ENCODE results near the gene GRK6. TPM values are rescaled to one million over a fixed set of nuclear protein-coding genes. Genes with fewer than 3 reads are reported as not detected.

GRK6 gene
- polyA plus RNA-seq, 4 donors: 17.0 to 29.5 (median 24.4) TPM

DNA sequence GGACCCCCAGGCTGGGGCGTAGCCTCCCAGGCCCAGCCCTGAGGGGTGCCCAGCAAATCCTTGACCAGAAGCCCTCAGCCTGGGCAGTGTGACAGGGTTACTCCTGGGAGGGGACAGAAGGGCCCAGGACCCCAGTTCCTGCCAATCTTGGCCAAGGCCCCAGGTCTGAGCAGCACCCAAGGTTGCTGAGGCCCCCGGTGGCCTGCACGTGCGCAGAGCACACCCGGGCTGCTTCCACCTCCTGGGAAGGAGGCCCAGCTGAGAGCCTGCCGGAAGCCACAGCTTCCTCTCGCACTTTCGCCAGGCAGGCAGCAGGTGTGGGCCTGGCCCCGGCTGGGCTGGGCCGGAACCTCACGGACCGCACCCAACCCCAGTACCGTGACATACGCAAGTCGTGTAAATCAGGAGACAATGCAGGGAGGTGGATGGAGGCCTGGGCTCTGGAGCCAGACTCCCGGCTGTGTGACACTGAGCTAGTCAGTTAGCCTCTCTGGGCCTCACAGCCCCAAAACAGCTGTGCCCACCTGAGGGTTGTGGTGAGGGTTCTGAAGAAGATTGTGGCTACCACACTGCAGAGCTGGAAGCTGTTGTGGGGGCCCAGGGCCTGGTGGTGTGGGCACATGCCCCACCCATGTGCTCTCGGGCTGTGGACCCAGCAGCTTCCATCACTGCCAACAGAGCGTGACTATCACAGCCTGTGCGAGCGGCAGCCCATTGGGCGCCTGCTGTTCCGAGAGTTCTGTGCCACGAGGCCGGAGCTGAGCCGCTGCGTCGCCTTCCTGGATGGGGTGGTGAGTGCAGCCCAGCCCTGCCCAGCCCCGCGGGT is 5.1 kb downstream of the GRK6 start:
- Histone ChIP-seq H3K27ac (ENCODE audit: low read depth in 1 of 3, low read length in 2 of 3) (peak overlapping the region in 2 of 3 donors; percentile 34 to 65), H3K36me3 (ENCODE audit: control insufficient read depth in 3 of 3, insufficient read depth in 2 of 3, low read depth in 1 of 3, low read length in 3 of 3) (peaks cover 11 to 75% (median 11%) of the 10 kb centered on the region in 3 donors), H3K27me3 (ENCODE audit: control insufficient read depth in 3 of 3, insufficient read depth in 3 of 3, low read length in 3 of 3) (no peaks in the 10 kb centered on the region), H3K4me3 (ENCODE audit: low read depth in 1 of 3, low read length in 3 of 3) (no peak overlapping the region), H3K9me3 (ENCODE audit: control insufficient read depth in 2 of 2, insufficient read depth in 1 of 2, low read depth in 1 of 2, low read length in 1 of 2) (no peaks in the 10 kb centered on the region), H3K4me1 (ENCODE audit: control insufficient read depth in 3 of 3, insufficient read depth in 2 of 3, low read depth in 1 of 3, low read length in 2 of 3) (peaks cover 0 to 17% (median 13%) of the 10 kb centered on the region in 3 donors)
- DNase-seq: peak in 1 of 2 donors; percentile 49
- WGBS, 3 donors: 63 to 77% (median 71%) methylated on average over 29 of the region's 29 CpGs
- FAIRE-seq: no peak

DNA sequence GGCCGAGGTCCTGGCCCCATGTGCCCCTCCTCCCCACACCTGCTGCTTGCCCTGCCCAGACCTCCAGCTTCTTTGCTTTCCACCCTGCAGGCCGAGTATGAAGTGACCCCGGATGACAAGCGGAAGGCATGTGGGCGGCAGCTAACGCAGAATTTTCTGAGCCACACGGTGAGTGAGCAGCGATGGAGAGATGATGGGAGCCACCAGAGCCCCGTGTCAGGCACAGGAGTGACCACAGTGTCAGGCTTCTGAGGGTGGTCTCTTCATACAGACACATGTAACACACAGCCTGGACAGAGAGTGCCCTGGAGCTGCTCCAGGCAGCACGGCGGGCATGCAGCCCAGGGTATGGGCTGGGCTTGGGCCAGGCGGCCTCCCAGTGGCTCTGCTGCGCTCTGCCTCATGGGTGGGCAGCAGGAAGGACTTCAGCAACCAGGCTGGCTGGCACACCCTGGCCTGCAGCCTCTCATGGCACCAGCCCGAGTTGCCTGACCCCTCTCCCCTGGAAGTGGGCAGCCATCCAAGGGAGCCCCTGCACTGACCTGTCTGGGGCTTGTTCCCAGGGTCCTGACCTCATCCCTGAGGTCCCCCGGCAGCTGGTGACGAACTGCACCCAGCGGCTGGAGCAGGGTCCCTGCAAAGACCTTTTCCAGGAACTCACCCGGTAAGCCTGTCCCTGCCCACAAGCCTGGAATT is 5.8 kb downstream of the GRK6 start:
- Histone ChIP-seq H3K36me3 (ENCODE audit: control insufficient read depth in 3 of 3, insufficient read depth in 2 of 3, low read depth in 1 of 3, low read length in 3 of 3) (peaks cover 11 to 81% (median 13%) of the 10 kb centered on the region in 3 donors), H3K4me1 (ENCODE audit: control insufficient read depth in 3 of 3, insufficient read depth in 2 of 3, low read depth in 1 of 3, low read length in 2 of 3) (peaks cover 0 to 13% (median 12%) of the 10 kb centered on the region in 3 donors), H3K9me3 (ENCODE audit: control insufficient read depth in 2 of 2, insufficient read depth in 1 of 2, low read depth in 1 of 2, low read length in 1 of 2) (no peaks in the 10 kb centered on the region), H3K27ac (ENCODE audit: low read depth in 1 of 3, low read length in 2 of 3) (peak overlapping the region in 2 of 3 donors; percentile 16 to 34), H3K27me3 (ENCODE audit: control insufficient read depth in 3 of 3, insufficient read depth in 3 of 3, low read length in 3 of 3) (no peaks in the 10 kb centered on the region), H3K4me3 (ENCODE audit: low read depth in 1 of 3, low read length in 3 of 3) (no peak overlapping the region)
- DNase-seq (no peak), FAIRE-seq (no peak)
- WGBS, 3 donors: 75 to 84% (median 82%) methylated on average over 18 of the region's 18 CpGs

DNA sequence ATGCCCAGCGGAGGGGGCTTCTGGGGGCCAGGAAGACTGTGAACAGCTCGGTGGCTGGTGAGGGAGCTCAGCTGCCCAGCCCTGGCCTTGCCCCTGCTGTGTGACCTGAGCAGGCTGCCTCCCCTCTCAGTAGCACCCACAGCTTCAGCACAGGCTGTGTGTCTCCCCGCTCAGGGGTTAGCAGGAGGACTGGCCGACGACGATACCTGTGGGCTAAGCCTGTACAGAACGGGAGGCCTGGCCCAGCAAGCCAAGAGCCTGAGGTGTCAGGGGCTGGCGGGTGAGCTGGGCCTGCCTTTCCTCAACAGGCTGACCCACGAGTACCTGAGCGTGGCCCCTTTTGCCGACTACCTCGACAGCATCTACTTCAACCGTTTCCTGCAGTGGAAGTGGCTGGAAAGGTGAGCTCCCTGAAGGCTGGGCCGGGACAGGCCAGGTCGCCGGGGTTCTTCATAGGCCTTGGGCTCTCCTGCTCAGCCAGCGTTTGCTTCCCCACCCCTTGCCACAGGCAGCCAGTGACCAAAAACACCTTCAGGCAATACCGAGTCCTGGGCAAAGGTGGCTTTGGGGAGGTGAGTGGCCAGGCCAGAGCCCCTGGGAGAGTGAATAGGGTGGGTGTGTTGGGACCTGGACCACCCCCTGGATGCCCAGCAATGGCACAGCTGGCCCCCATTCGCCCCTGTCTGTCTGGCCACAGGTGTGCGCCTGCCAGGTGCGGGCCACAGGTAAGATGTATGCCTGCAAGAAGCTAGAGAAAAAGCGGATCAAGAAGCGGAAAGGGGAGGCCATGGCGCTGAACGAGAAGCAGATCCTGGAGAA is 6.6 kb downstream of the GRK6 start:
- Histone ChIP-seq H3K27me3 (ENCODE audit: control insufficient read depth in 3 of 3, insufficient read depth in 3 of 3, low read length in 3 of 3) (no peaks in the 10 kb centered on the region), H3K4me3 (ENCODE audit: low read depth in 1 of 3, low read length in 3 of 3) (no peak overlapping the region), H3K36me3 (ENCODE audit: control insufficient read depth in 3 of 3, insufficient read depth in 2 of 3, low read depth in 1 of 3, low read length in 3 of 3) (peaks cover 11 to 86% (median 13%) of the 10 kb centered on the region in 3 donors), H3K4me1 (ENCODE audit: control insufficient read depth in 3 of 3, insufficient read depth in 2 of 3, low read depth in 1 of 3, low read length in 2 of 3) (peaks cover 0 to 7% (median 4%) of the 10 kb centered on the region in 3 donors), H3K27ac (ENCODE audit: low read depth in 1 of 3, low read length in 2 of 3) (no peak overlapping the region), H3K9me3 (ENCODE audit: control insufficient read depth in 2 of 2, insufficient read depth in 1 of 2, low read depth in 1 of 2, low read length in 1 of 2) (no peaks in the 10 kb centered on the region)
- no peak for FAIRE-seq
- 93 to 97% (median 95%) methylated on average over 25 of the region's 25 CpGs for WGBS, 3 donors
- no peak for DNase-seq

DNA sequence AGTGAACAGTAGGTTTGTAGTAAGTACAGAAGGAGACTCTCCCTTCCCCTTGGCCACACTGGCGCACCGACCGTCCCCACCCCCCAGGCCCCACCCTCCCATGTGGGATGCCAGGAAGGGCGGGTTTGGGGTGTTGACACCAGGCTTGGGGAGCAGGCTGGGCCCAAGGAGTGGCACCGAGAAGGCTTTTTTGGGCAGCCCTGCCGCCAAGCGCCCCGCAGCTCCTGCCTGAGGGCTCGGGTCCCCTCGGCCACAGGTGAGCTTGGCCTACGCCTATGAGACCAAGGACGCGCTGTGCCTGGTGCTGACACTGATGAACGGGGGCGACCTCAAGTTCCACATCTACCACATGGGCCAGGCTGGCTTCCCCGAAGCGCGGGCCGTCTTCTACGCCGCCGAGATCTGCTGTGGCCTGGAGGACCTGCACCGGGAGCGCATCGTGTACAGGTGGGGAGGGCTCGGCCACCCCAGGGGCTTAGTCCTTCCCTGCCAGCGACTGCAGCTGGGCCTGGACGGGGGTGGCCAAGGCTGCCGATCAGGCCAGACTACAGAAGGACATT is 7.3 kb downstream of the GRK6 start:
- 92 to 96% (median 93%) methylated on average over 25 to 29 of the region's 29 CpGs for WGBS, 3 donors
- Histone ChIP-seq H3K4me1 (ENCODE audit: control insufficient read depth in 3 of 3, insufficient read depth in 2 of 3, low read depth in 1 of 3, low read length in 2 of 3) (peaks cover 0 to 3% (median 0%) of the 10 kb centered on the region in 3 donors), H3K36me3 (ENCODE audit: control insufficient read depth in 3 of 3, insufficient read depth in 2 of 3, low read depth in 1 of 3, low read length in 3 of 3) (peaks cover 13 to 91% (median 17%) of the 10 kb centered on the region in 3 donors), H3K4me3 (ENCODE audit: low read depth in 1 of 3, low read length in 3 of 3) (no peak overlapping the region), H3K27me3 (ENCODE audit: control insufficient read depth in 3 of 3, insufficient read depth in 3 of 3, low read length in 3 of 3) (no peaks in the 10 kb centered on the region), H3K27ac (ENCODE audit: low read depth in 1 of 3, low read length in 2 of 3) (no peak overlapping the region), H3K9me3 (ENCODE audit: control insufficient read depth in 2 of 2, insufficient read depth in 1 of 2, low read depth in 1 of 2, low read length in 1 of 2) (no peaks in the 10 kb centered on the region)
- DNase-seq: no peak
- FAIRE-seq: no peak

DNA sequence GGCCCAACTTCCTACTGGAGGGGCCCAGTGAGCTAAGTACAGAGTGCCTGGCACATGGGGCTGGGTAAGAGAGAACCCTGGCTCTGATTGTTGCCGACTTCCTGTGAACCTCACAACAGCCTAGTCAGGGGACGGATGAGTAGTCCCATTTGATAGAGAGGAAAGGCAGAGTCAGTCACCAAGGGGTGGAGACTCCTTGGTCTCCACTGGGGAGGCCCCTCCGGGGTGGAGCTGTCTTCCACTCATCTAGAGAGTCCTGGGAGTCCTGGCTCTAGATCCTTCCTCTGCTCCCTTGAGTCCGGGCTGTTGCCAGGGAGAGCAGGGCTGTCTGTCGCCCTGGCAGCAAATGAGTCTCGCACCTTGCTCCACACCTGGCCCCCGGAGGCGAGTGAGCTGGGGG is 8.0 kb downstream of the GRK6 start:
- peaks cover 13 to 91% (median 19%) of the 10 kb centered on the region in 3 donors for H3K36me3 ChIP-seq (ENCODE audit: control insufficient read depth in 3 of 3, insufficient read depth in 2 of 3, low read depth in 1 of 3, low read length in 3 of 3)
- no peaks in the 10 kb centered on the region for H3K4me1 ChIP-seq (ENCODE audit: control insufficient read depth in 3 of 3, insufficient read depth in 2 of 3, low read depth in 1 of 3, low read length in 2 of 3)
- FAIRE-seq: no peak
- no peaks in the 10 kb centered on the region for H3K9me3 ChIP-seq (ENCODE audit: control insufficient read depth in 2 of 2, insufficient read depth in 1 of 2, low read depth in 1 of 2, low read length in 1 of 2)
- H3K27ac ChIP-seq (ENCODE audit: low read depth in 1 of 3, low read length in 2 of 3): no peak overlapping the region
- H3K27me3 ChIP-seq (ENCODE audit: control insufficient read depth in 3 of 3, insufficient read depth in 3 of 3, low read length in 3 of 3): no peaks in the 10 kb centered on the region
- DNase-seq: no peak
- no peak overlapping the region for H3K4me3 ChIP-seq (ENCODE audit: low read depth in 1 of 3, low read length in 3 of 3)
- WGBS, 3 donors: 79 to 89% (median 86%) methylated on average over 8 of the region's 8 CpGs

DNA sequence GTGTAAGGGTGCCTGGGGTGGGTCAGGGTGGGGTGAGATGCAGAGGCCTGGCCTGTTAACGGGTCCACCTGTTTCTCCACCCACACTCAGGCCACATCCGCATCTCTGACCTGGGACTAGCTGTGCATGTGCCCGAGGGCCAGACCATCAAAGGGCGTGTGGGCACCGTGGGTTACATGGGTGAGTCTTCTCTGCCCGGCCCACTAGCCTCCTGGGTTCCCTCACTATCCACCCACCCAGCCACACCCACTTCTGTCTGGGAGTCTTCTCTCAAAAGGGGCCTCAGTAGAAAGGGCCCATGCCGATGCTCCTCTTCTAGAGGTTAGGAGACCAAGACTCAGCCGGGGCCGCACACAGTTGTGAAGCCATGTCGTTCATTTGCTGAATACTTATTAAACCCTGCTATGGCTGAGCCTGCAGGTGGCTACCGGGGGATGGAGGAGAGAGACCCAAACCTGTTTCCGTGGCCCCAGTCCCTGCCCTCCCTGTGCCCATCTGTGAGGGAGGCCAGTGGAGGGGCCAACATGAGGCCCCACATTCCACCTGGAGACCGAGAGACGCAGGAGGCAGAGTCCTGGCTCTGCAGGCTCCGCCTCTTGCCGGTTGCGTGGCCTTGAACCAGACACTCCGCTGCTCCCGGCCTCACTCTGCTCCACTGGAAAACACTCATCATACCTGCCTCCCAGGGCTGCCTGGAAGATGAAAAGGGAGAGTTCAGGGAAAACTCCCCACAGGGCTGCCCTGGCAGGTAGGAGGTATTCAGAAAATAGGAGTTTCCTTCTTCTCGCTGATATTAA is 8.7 kb downstream of the GRK6 start:
- 90 to 92% (median 91%) methylated on average over 19 to 20 of the region's 20 CpGs for WGBS, 3 donors
- H3K36me3 ChIP-seq (ENCODE audit: control insufficient read depth in 3 of 3, insufficient read depth in 2 of 3, low read depth in 1 of 3, low read length in 3 of 3): peaks cover 13 to 85% (median 19%) of the 10 kb centered on the region in 3 donors
- H3K4me3 ChIP-seq (ENCODE audit: low read depth in 1 of 3, low read length in 3 of 3): no peak overlapping the region
- H3K4me1 ChIP-seq (ENCODE audit: control insufficient read depth in 3 of 3, insufficient read depth in 2 of 3, low read depth in 1 of 3, low read length in 2 of 3): no peaks in the 10 kb centered on the region
- FAIRE-seq: no peak
- H3K9me3 ChIP-seq (ENCODE audit: control insufficient read depth in 2 of 2, insufficient read depth in 1 of 2, low read depth in 1 of 2, low read length in 1 of 2): no peaks in the 10 kb centered on the region
- H3K27me3 ChIP-seq (ENCODE audit: control insufficient read depth in 3 of 3, insufficient read depth in 3 of 3, low read length in 3 of 3): no peaks in the 10 kb centered on the region
- no peak for DNase-seq
- H3K27ac ChIP-seq (ENCODE audit: low read depth in 1 of 3, low read length in 2 of 3): no peak overlapping the region

DNA sequence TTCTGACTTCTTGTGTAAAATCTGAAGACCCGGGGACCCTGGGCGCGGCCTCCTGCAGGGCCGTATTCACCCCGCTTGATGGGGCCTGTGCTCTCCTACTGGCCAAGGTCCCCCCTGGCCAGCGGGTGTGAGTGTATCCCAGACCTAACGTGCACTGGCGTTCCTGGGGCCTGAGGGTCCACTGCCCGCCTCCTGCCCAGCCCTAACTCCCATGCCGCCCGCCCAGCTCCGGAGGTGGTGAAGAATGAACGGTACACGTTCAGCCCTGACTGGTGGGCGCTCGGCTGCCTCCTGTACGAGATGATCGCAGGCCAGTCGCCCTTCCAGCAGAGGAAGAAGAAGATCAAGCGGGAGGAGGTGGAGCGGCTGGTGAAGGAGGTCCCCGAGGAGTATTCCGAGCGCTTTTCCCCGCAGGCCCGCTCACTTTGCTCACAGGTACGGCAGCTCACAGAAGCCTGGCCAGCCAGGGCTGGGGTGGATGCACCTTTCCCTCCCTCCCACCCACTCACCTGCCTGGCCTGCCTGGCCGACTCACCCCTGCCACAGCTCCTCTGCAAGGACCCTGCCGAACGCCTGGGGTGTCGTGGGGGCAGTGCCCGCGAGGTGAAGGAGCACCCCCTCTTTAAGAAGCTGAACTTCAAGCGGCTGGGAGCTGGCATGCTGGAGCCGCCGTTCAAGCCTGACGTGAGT is 9.5 kb downstream of the GRK6 start:
- no peaks in the 10 kb centered on the region for H3K4me1 ChIP-seq (ENCODE audit: control insufficient read depth in 3 of 3, insufficient read depth in 2 of 3, low read depth in 1 of 3, low read length in 2 of 3)
- no peak for DNase-seq
- H3K27me3 ChIP-seq (ENCODE audit: control insufficient read depth in 3 of 3, insufficient read depth in 3 of 3, low read length in 3 of 3): no peaks in the 10 kb centered on the region
- peaks cover 15 to 85% (median 21%) of the 10 kb centered on the region in 3 donors for H3K36me3 ChIP-seq (ENCODE audit: control insufficient read depth in 3 of 3, insufficient read depth in 2 of 3, low read depth in 1 of 3, low read length in 3 of 3)
- no peak for FAIRE-seq
- no peak overlapping the region for H3K4me3 ChIP-seq (ENCODE audit: low read depth in 1 of 3, low read length in 3 of 3)
- H3K9me3 ChIP-seq (ENCODE audit: control insufficient read depth in 2 of 2, insufficient read depth in 1 of 2, low read depth in 1 of 2, low read length in 1 of 2): no peaks in the 10 kb centered on the region
- H3K27ac ChIP-seq (ENCODE audit: low read depth in 1 of 3, low read length in 2 of 3): no peak overlapping the region
- 93 to 95% (median 95%) methylated on average over 33 to 37 of the region's 37 CpGs for WGBS, 3 donors
